Dermis blood vessel endothelial cell (primary cell): Measurements from ENCODE around the gene PRKG2. TPM values are rescaled to one million over a fixed set of nuclear protein-coding genes. Genes with fewer than 3 reads are reported as not detected.
A peak's percentile ranks its signal among the peaks of the same experiment; 100 is the strongest.

Experiments used
- DNase-seq: peaks from one replicate; pipeline ENCODE4 v3.0.0; 2010
- total RNA-seq: library from RNA; depleted of rRNA; stranded (reverse); fragments of >200 nt; gene quantifications from 2 replicates; pipeline ENCODE4 v1.2.3, GENCODE V29; 2014

The PRKG2 gene
- total RNA-seq, 1 donor from 2014 or later = under 0.01 TPM

DNA sequence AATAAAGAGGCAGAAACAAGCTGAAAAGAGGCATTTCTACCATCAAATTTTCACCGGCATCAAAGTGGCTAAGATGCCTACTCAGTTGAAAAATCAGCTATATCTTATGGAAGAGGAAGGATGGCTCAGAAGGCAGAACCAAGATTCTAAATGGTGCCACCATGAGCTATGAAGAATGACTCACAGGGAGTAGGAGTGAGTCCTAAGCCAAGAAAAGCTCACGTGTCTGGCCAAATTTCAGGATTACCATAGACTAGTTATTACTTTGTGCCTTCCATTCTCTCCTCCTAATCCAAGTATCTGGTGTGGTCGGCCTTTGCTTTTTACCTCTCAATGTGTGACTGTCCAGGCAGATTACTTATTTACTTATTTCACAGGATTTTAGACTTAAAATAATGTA is 129.7 kb downstream of the PRKG2 start:
- DNase-seq = no peak

DNA sequence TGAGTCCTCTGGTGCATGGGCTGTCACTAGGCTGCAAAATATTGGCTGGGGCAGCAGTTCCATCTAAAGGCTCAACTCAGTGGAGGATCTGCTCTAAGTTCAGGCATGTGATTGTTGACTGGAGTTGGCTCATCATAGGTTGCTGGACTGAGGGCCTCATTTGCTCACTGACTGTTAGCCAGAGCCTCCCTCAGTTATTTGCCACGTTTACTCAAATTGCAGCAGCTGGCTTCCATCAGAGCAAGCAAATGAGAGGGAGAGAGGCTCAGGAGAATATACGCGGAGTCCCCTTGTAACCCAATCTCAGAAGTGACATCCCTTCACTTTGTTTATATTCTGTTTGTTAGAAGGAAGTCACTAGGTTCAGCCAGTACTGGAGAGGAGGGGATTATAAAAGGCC is 130.4 kb downstream of the PRKG2 start:
- DNase-seq = no peak

DNA sequence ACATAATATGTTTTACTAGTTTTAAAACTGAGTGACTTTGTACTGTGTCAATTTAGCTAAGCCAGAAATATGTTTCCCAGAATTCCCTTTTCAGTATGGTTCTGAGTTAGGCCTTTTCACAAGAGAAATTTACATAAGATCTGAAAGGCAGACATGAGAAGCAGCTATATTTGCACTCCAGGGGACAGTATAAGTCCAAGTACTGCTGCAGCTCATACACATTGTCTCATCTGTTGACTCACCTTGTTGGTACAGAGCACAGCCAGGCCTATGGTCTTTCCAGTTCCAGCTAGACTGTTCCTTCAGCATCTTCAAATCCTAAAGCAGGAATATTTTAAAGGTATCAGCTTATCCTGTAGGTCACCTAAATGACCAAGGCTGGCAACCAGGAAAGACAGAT is 131.0 kb downstream of the PRKG2 start:
- no peak for DNase-seq

DNA sequence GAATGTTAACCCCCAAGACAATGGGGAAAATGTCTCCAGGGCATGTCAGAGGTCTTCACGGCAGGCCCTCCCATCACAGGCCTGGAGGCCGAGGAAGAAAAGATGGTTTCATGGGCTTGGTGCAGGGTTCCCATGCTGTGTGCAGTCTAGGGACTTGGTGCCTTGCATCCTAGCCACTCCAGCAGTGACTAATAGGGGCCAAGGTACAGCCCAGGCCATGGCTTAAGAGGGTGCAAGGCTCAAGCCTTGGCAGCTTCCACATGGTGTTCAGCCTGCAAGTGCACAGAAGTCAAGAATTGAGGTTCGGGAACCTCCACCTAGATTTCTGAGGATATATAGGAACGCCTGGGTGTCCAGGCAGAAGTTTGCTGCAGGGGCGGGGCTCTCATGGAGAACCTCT is 133.9 kb downstream of the PRKG2 start:
- DNase-seq = no peak

DNA sequence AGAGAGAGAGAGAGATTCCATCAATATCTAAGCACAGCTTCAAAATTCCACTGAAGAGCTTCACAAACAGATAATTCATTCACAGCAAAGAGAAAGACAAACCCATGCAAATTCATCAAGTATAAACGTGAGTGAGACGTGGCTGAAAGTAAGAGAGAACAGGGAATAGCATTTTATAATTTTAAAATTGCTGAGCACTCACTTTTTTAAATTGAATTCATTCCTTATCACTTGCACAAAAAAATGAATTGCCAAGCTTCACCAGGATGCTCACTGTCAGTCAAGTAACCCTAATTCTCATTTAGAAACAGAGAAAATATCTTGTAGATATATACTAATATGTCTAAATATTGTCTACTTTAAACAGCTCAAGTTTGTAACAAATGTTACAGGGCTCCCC is 144.0 kb downstream of the PRKG2 start:
- no peak for DNase-seq

DNA sequence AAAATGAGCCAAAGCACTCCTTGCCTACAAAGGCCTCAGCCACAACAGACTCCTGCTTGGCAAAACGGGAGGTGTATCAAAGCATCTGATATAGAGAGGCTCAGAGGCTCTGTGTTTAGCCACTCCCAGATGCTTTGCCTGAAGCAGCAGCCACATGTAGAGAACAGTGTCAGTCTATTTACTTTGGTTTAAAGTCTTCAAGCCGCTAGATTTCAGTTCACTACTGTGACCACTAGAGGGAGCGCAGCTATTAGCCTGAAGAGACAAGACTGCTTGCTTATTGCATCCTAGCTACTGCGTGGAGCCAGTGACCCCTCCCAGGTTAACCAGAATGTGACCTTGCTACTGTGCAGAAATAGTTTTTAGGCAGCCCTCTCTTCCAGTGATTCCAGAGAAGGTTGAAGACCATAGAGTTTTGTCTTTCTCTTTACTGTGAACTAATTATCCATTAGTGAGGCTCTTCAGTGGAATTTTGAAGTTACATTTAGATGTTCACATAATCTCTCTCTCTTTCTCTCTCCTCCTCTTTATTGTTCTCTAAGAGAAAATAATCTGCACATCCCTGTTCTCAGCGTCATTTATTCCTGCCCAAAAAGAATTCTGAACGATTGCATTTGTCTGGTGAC is 145.2 kb downstream of the PRKG2 start:
- peak; percentile 85 for DNase-seq

GRCh38 chr4:81065446-81065845 is 149.6 kb downstream of the PRKG2 start:
- DNase-seq = no peak

GRCh38 chr4:81062001-81062400 is 153.0 kb downstream of the PRKG2 start:
- no peak for DNase-seq

GRCh38 chr4:81061344-81061730 is 153.7 kb downstream of the PRKG2 start:
- DNase-seq = no peak

DNA sequence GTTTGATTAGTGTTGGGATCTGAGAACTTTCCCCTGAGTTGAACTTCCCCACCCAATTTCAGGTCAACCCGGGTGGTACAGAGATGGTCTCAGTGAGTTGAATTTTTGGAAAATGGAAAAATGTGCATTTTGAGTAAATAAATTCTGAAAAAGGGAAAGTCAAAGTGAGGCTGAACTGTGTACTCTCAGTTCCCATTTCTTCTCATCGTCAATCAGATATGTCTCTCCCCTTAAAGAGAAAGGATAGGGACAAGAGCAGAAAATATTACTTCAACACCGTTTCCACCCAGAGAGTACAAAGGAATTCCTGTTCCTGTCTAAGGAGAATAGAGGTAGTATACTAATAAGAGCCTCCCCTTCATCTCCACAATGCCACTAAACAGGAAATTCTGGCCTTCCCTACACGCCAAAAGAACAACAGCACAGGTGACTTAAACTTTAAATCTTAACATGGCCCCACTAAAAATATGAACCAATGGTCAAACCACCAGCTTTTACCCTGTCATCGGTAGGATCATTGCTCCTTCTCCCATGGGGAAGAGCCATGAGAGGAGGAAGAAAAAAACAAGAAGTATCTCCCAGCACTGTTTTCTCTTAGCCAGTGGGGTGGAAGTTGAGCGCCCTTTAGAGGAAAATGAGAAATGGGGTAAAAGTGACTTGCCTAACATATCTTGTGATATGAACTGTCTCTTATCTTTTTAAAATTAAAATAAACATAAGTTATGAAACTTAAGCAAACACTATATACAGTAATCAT is 154.3 kb downstream of the PRKG2 start:
- no peak for DNase-seq

- no peak for DNase-seq
Measured at GRCh38 chr4:81058621-81059020, 156.4 kb downstream of the PRKG2 start.

DNA sequence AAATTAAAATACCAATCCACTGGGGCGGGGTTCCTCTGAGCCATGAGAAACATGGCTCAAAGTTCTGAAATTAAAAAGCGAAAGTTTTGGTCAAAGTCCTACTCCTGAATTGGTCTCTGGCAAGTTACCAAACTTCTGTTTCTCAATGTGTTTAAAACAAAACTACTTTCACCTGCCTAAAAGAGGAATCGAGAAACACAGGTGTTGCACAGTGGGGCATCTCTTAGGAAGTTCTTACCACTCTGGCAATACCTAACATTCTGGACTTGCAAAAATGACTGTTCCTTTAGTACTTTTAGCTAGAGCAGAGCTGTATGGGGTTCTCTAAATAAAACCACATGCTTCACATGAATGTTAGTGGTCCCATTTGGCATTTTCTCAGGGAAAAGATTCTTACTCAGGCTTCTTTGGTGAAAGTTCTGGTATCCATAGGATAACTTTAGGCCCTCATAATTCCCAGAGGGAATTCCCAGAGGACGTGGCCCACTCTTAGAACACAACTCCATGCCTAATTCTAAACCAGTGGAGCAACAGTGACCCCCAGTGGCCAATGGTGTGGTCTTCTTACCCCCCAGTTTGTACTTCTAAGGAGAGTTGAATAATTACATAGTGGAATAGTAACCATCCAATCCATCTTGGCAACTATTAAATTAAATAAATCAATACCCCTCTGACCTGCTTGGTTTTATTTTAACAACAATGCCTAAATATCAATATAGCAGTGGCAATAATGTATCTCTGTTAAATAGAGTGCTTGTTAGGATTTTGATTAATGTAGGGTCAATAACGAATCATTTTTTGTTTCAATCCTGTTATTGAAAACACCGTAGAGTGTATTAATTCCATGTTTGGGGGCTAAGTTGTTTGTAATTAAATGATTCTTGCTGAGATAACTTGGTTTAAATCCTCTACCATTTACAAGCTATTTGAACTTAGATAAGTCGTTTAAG is 162.6 kb downstream of the PRKG2 start:
- DNase-seq = peak; percentile 65

DNA sequence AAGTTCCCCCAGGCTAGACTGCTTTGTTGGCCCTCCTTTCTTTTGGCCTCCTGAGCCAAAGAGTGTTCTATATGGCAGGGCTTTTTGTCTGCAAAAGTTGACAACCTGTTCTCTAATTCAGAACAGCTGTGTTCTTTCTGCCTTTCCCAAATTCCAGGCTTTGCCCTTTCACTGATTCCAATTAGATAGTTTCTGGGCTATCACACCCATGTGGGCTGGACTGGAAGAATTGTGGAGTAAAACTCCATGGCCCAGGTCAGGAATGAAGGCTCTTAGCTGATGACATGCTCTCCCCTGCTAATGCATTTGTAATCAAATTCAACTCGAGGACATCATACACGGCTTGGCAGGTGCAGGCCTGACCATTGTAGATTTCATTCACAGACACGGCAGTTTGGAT is 165.1 kb downstream of the PRKG2 start:
- DNase-seq = no peak

- DNase-seq = no peak
Measured at GRCh38 chr4:81049330-81049729, 165.7 kb downstream of the PRKG2 start.

DNA sequence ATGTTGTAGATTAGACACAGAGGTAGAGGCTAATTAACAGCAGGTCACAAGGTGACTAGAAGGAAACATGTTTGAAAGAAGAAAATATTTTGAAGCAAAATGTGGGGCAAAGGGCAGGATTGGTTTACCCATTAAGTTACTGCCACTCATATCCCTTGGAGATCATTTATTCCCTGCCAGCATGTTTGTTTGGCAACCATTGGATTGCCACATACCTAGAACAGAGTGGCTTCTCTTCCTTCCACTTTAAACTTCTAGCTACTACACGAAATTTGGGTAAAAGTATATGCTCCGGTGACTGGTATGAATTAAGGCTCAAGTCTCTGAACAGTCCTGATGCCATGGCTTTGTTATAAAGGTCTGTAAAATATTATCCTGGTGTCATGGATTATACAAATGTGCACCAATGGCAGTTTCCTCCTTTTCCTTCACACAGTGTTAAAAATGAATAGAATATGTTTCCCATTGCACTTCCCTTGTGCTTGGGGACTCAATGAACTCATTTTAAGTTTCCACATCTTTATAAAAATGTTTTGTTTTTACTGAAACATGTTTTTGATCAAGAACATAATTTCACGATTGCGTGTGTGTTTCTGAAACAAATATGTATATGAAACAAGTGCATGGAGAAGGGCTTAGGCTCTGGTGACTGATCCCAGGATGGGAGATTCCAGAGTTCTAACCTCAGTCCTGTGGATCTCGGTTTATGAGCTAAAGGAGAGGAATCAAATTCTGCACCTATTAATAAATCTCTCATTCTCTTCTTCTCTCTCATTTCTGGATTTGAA is 172.2 kb downstream of the PRKG2 start:
- DNase-seq = no peak

GRCh38 chr4:81040012-81040659 is 174.9 kb downstream of the PRKG2 start:
- DNase-seq = peak; percentile 31

GRCh38 chr4:81039351-81039972 is 175.6 kb downstream of the PRKG2 start:
- no peak for DNase-seq

GRCh38 chr4:81038636-81039350 is 176.2 kb downstream of the PRKG2 start:
- DNase-seq = no peak
